Type B pancreatic cell (in vitro differentiated cells): ENCODE data around the gene TMEM117. TPM values are rescaled to one million over a fixed set of nuclear protein-coding genes. Genes with fewer than 3 reads are reported as not detected.

ENCODE experiments used
- DNase-seq: peaks from one replicate; pipeline ENCODE4 v3.0.0; 2021; ENCODE audit warnings: mixed read lengths; ENCODE audit not compliant: unreplicated experiment; ENCODE audit errors: extremely low spot score
- H3K27ac Mint-ChIP-seq: 2 replicates; pipeline ENCODE4 v1.8.0; 2021; ENCODE audit warnings: mild to moderate bottlenecking, mixed read lengths
- H3K27me3 Mint-ChIP-seq: 2 replicates; pipeline ENCODE4 v1.8.0; 2021; ENCODE audit warnings: mixed read lengths
- H3K36me3 Mint-ChIP-seq: 2 replicates; pipeline ENCODE4 v1.8.0; 2021; ENCODE audit warnings: mixed read lengths
- H3K4me1 Mint-ChIP-seq: one replicate; pipeline ENCODE4 v1.8.0; 2021; ENCODE audit warnings: mixed read lengths; ENCODE audit not compliant: unreplicated experiment
- H3K4me3 Mint-ChIP-seq: 2 replicates; pipeline ENCODE4 v1.8.0; 2021; ENCODE audit warnings: mild to moderate bottlenecking, mixed read lengths
- H3K9me3 Mint-ChIP-seq: 2 replicates; pipeline ENCODE4 v1.8.0; 2021; ENCODE audit warnings: mixed read lengths
- total RNA-seq: library from RNA; stranded (reverse); gene quantifications from 2 replicates; pipeline ENCODE4 v1.2.1, GENCODE V29; 2021; ENCODE audit warnings: low replicate concordance
- TF ChIP-seq, protein P1 (sequence below): fragments of 200-600 bp; sonication (generic); conservative IDR thresholded peaks from 2 replicates; pipeline ENCODE4 v1.5.0; 2021; ENCODE audit warnings: antibody characterized with exemption, mild to moderate bottlenecking

The TMEM117 gene
- total RNA-seq, 1 donor from 2014 or later: 14.3 TPM

- H3K9me3 Mint-ChIP-seq: no peaks in the 10 kb centered on the region
- no peak overlapping the region for H3K27ac Mint-ChIP-seq
- no peaks in the 10 kb centered on the region for H3K27me3 Mint-ChIP-seq
- H3K4me1 Mint-ChIP-seq: no peaks in the 10 kb centered on the region
- no peak for DNase-seq
- TF ChIP-seq, protein P1, sequence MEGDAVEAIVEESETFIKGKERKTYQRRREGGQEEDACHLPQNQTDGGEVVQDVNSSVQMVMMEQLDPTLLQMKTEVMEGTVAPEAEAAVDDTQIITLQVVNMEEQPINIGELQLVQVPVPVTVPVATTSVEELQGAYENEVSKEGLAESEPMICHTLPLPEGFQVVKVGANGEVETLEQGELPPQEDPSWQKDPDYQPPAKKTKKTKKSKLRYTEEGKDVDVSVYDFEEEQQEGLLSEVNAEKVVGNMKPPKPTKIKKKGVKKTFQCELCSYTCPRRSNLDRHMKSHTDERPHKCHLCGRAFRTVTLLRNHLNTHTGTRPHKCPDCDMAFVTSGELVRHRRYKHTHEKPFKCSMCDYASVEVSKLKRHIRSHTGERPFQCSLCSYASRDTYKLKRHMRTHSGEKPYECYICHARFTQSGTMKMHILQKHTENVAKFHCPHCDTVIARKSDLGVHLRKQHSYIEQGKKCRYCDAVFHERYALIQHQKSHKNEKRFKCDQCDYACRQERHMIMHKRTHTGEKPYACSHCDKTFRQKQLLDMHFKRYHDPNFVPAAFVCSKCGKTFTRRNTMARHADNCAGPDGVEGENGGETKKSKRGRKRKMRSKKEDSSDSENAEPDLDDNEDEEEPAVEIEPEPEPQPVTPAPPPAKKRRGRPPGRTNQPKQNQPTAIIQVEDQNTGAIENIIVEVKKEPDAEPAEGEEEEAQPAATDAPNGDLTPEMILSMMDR: no peak
- no peak overlapping the region for H3K4me3 Mint-ChIP-seq
- no peaks in the 10 kb centered on the region for H3K36me3 Mint-ChIP-seq
These were observed 451.7 kb downstream of the TMEM117 start for GRCh38 chr12:44287545-44287944.

DNA sequence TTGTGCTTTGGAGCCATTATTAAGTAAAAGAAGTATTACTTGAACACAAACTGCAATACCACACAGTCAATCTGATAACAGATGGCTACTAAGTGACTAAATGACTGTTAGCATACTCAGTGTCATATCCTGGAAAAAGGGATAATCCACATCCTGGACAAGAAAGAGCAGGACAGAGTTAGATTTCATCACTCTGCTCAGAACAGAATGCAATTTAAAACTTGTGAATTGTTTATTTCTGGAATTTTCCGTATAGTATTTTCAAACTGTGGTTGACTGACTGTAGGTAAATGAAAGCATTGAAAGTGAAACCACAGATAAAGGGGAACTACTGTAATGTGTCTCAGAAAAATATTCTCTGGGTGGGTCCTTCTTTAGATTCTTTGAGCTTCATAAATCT, 458.8 kb downstream of the TMEM117 start:
- Mint-ChIP-seq H3K4me1 (no peaks in the 10 kb centered on the region), H3K27ac (no peak overlapping the region), H3K36me3 (no peaks in the 10 kb centered on the region), H3K27me3 (no peaks in the 10 kb centered on the region), H3K4me3 (no peak overlapping the region), H3K9me3 (no peaks in the 10 kb centered on the region)
- no peak for DNase-seq
- TF ChIP-seq, protein P1: no peak

- TF ChIP-seq, protein P1: no peak
- no peak overlapping the region for H3K4me3 Mint-ChIP-seq
- no peaks in the 10 kb centered on the region for H3K4me1 Mint-ChIP-seq
- no peak overlapping the region for H3K27ac Mint-ChIP-seq
- H3K36me3 Mint-ChIP-seq: no peaks in the 10 kb centered on the region
- no peak for DNase-seq
- no peaks in the 10 kb centered on the region for H3K9me3 Mint-ChIP-seq
- H3K27me3 Mint-ChIP-seq: no peaks in the 10 kb centered on the region
These were observed 460.2 kb downstream of the TMEM117 start for GRCh38 chr12:44295958-44296623.

DNA sequence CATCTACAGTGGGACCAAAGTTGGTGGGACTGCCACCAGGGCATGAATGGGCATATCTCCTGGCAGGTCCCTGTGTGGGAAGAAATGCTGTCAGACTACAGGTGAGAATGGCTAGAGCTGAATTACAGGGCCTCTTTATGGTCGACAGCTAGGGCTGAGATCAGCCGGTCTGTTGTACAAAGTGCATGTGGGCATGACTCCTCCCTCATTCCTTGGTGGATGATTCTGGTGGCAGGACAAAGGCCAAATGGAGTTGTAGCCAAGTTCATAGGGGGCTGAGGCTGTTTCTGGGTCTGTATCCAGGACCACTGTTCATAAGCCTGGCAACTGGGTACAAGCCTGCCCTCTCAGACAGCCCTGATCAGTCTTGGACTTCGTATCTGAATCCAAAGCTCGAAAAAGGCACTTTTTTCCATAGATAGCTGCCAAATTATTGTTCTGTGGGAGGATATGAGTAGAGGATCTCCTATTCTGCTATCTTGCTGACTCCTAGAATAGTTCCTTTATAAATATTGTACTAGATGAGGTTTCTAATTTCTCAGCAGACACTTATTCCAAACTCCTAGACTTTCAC, 460.8 kb downstream of the TMEM117 start:
- DNase-seq: no peak
- no peak overlapping the region for H3K4me3 Mint-ChIP-seq
- H3K27me3 Mint-ChIP-seq: no peaks in the 10 kb centered on the region
- H3K36me3 Mint-ChIP-seq: no peaks in the 10 kb centered on the region
- no peaks in the 10 kb centered on the region for H3K9me3 Mint-ChIP-seq
- TF ChIP-seq, protein P1: no peak
- H3K27ac Mint-ChIP-seq: no peak overlapping the region
- H3K4me1 Mint-ChIP-seq: no peaks in the 10 kb centered on the region

DNA sequence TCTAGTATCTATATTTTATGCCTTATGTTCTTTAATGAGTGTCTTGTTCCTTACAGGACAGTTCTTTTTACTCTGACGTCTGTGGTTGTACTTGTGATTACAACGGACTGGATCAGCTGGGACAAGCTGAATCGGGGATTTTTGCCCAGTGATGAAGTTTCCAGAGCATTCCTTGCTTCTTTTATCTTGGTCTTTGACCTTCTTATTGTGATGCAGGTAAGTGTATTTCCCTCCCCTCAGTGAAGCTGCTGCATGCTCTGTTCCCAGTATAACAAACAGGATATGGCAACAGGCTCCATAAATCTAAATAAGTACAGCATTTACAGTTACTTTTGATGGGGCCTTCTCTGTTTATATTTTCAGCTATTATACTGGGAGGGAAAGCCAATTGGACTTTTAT, 463.6 kb downstream of the TMEM117 start:
- Mint-ChIP-seq H3K36me3 (peaks cover 3% of the 10 kb centered on the region), H3K4me1 (no peaks in the 10 kb centered on the region)
- TF ChIP-seq, protein P1: no peak

More for the DNA sequence above, 463.6 kb downstream of the TMEM117 start:
- Mint-ChIP-seq H3K27ac (no peak overlapping the region), H3K4me3 (no peak overlapping the region), H3K9me3 (no peaks in the 10 kb centered on the region), H3K27me3 (no peaks in the 10 kb centered on the region)
- no peak for DNase-seq
